Mesodermal cell (in vitro differentiated cells): Measurements from ENCODE around the gene PARVB.

Source experiments
- H3K27ac ChIP-seq: 2 replicates; pipeline ENCODE4 v1.7.0; 2013; ENCODE audit warnings: mild to moderate bottlenecking, low read depth, low read length, moderate library complexity; ENCODE audit not compliant: severe bottlenecking
- H3K36me3 ChIP-seq: 2 replicates; pipeline ENCODE4 v1.7.1; 2013; ENCODE audit warnings: mild to moderate bottlenecking, low read length, moderate library complexity; ENCODE audit not compliant: control insufficient read depth, insufficient read depth
- H3K4me1 ChIP-seq: one replicate; pipeline ENCODE4 v1.7.1; 2013; ENCODE audit warnings: mild to moderate bottlenecking, low read length; ENCODE audit not compliant: insufficient read depth, control insufficient read depth, poor library complexity, severe bottlenecking
- H3K4me3 ChIP-seq: 2 replicates; pipeline ENCODE4 v1.7.0; 2013; ENCODE audit warnings: low read length, control low read depth, mild to moderate bottlenecking; ENCODE audit not compliant: insufficient read depth, poor library complexity, severe bottlenecking; ENCODE audit errors: extremely low read depth
- H3K9me3 ChIP-seq: 2 replicates; pipeline ENCODE4 v1.7.1; 2013; ENCODE audit warnings: mild to moderate bottlenecking, low read length, moderate library complexity; ENCODE audit not compliant: control insufficient read depth
- WGBS, 2 experiments: methylation state at CpG; one replicate each; pipeline ENCODE4 v1.1.5; 2013; ENCODE audit warnings: missing lambda C conversion rate in 2 of 2; ENCODE audit not compliant: insufficient coverage in 2 of 2; 5-methylcytosine and 5-hydroxymethylcytosine counted together

Gene PARVB

DNA sequence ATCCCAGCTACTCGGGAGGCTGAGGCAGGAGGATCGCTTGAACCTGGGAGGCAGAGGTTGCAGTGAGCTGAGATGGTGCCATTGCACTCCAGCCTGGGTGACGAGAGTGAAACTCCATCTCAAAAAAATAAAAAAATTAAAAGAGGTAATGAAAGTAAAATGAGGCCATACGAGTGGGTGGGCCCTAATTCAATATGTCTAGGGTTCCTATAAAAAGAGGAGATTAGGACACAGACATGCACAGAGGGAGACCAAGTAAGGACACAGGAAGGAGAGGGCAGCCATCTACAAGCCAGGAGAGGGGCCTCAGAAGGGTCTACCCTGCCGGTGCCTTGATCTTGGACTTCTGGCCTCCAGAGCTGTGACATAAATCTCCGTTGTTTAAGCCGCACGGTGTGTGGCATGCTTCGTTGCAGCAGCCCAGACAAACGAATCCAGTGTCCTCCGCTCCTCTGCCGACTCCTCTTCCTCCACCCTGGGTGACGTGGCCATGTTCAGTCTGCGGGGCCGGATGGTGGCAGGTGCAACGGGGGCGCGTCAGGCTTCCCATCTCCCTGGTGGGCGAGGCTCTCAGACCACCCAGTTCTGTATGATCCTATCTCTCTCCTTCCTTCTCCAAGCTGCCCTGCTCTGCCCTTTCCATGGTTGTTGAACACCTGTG is 105.0 kb downstream of the PARVB start:
- no peaks in the 10 kb centered on the region for H3K9me3 ChIP-seq
- 87 to 88% methylated on average over 16 to 18 of the region's 19 CpGs for WGBS, 2 experiments
- H3K27ac ChIP-seq = no peak overlapping the region

GRCh38 chr22:44129619-44129976 is 105.5 kb downstream of the PARVB start:
- no peak overlapping the region for H3K27ac ChIP-seq
- H3K4me3 ChIP-seq = no peak overlapping the region
- no peaks in the 10 kb centered on the region for H3K4me1 ChIP-seq
- WGBS, 2 experiments = 82 to 87% methylated on average over 6 to 8 of the region's 8 CpGs
- H3K36me3 ChIP-seq = no peaks in the 10 kb centered on the region
- H3K9me3 ChIP-seq = no peaks in the 10 kb centered on the region

More for the DNA sequence above, 105.0 kb downstream of the PARVB start:
- H3K4me3 ChIP-seq = no peak overlapping the region
- no peaks in the 10 kb centered on the region for H3K36me3 ChIP-seq
- H3K4me1 ChIP-seq = no peaks in the 10 kb centered on the region

GRCh38 chr22:44130076-44130711 is 106.1 kb downstream of the PARVB start:
- Histone ChIP-seq H3K4me3 (no peak overlapping the region), H3K27ac (no peak overlapping the region), H3K36me3 (no peaks in the 10 kb centered on the region), H3K4me1 (no peaks in the 10 kb centered on the region), H3K9me3 (no peaks in the 10 kb centered on the region)
- 87 to 90% methylated on average over 10 to 11 of the region's 12 CpGs for WGBS, 2 experiments

- Histone ChIP-seq H3K4me3 (no peak overlapping the region), H3K4me1 (no peaks in the 10 kb centered on the region), H3K9me3 (no peaks in the 10 kb centered on the region), H3K36me3 (peaks cover 2% of the 10 kb centered on the region), H3K27ac (no peak overlapping the region)
- WGBS, 2 experiments = 86 to 98% methylated on average over 3 to 9 of the region's 12 CpGs
Measured at GRCh38 chr22:44131412-44131811, 107.3 kb downstream of the PARVB start.

GRCh38 chr22:44131989-44132685 is 108.0 kb downstream of the PARVB start:
- 92 to 94% methylated on average over 13 of the region's 13 CpGs for WGBS, 2 experiments
- Histone ChIP-seq H3K36me3 (peaks cover 7% of the 10 kb centered on the region), H3K9me3 (peaks cover 6% of the 10 kb centered on the region), H3K27ac (no peak overlapping the region), H3K4me3 (no peak overlapping the region), H3K4me1 (no peaks in the 10 kb centered on the region)

- no peak overlapping the region for H3K4me3 ChIP-seq
- H3K4me1 ChIP-seq = no peaks in the 10 kb centered on the region
- no peak overlapping the region for H3K27ac ChIP-seq
- peaks cover 9% of the 10 kb centered on the region for H3K9me3 ChIP-seq
- peaks cover 12% of the 10 kb centered on the region for H3K36me3 ChIP-seq
- WGBS, 2 experiments = 76 to 81% methylated on average over 9 to 12 of the region's 12 CpGs
Measured at GRCh38 chr22:44132724-44133123, 108.6 kb downstream of the PARVB start.

DNA sequence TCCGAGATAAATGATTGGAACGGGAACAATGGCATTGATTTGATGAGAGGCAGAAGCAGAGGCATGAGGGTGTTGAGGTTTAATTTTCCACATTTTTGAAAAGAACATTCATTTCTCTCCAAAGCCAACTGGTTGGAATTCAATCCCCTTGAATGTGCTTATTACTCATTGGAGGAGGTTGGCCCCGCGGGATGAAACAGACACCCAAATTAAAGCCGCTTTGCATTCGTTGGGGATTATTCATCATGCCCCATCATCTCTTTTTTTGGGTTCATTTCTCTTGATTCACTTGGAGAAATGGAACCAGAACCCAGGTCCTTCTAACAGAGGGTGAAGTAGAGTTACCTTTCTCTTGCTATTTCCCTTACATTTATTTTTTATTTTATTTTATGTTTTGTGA is 109.1 kb downstream of the PARVB start:
- H3K4me3 ChIP-seq = no peak overlapping the region
- H3K36me3 ChIP-seq = peaks cover 12% of the 10 kb centered on the region
- H3K27ac ChIP-seq = no peak overlapping the region
- H3K4me1 ChIP-seq = no peaks in the 10 kb centered on the region
- H3K9me3 ChIP-seq = peaks cover 9% of the 10 kb centered on the region
- 95% methylated on average over 4 of the region's 6 CpGs; no CpG with 5 or more reads in 1 of the 2 experiments for WGBS, 2 experiments

GRCh38 chr22:44133901-44134571 is 109.9 kb downstream of the PARVB start:
- Histone ChIP-seq H3K36me3 (peaks cover 12% of the 10 kb centered on the region), H3K4me1 (no peaks in the 10 kb centered on the region), H3K4me3 (no peak overlapping the region), H3K27ac (no peak overlapping the region), H3K9me3 (peaks cover 9% of the 10 kb centered on the region)
- 90 to 94% methylated on average over 18 to 20 of the region's 21 CpGs for WGBS, 2 experiments

DNA sequence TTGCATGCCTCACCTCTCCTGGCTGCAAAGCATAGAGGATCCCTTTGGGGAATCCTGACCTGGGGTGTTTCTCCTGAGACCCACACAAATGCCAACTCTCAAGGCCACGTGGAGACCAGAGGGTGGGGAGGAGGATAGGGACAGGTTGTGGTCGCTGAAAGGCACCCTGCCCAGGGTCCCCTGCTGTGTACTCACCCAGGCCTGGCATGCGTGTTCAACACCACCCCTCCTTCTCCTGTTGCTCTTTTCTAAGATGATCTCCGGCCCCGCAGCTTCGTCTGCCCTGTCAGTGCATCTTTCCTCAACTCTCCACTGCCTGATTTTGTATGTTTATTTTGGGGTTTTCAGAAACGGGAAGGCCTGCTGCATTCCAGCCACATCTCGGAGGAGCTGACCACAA is 112.0 kb downstream of the PARVB start:
- Histone ChIP-seq H3K4me1 (no peaks in the 10 kb centered on the region), H3K36me3 (peaks cover 12% of the 10 kb centered on the region), H3K27ac (no peak overlapping the region), H3K4me3 (no peak overlapping the region), H3K9me3 (peaks cover 10% of the 10 kb centered on the region)
- 93% methylated on average over 2 to 4 of the region's 8 CpGs for WGBS, 2 experiments

DNA sequence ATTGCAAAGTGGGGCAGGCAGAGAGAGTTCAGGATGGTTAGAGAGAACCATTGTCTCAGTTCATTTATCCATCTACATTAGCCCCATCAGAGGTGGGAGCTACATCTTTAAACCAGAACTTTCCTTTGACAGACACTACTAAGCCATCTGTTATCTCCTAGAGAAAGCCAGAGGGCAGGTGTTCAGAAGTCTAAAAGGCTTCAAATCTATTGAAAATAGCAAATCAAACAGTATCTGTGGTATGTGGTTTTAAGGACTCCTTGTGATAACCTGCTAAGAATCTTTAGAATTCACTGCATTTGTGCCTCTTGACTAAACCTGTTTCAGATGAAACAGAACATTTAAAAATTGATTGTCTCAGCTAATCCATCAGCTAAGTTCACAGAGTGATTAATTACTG is 112.7 kb downstream of the PARVB start:
- Histone ChIP-seq H3K4me3 (no peak overlapping the region), H3K4me1 (no peaks in the 10 kb centered on the region), H3K27ac (no peak overlapping the region), H3K9me3 (peaks cover 15% of the 10 kb centered on the region), H3K36me3 (peaks cover 12% of the 10 kb centered on the region)
